A549 (cell line): Measurements from ENCODE around the gene RIN3. TPM values are rescaled to one million over a fixed set of nuclear protein-coding genes. Genes with fewer than 3 reads are reported as not detected.

ENCODE experiments used
- ATAC-seq, 2 experiments: fragments of 200-7000 bp in 1 of 2; fragments of >200 bp in 1 of 2; cut with Nextera tagmentation in 1 of 2; cut with Tn5 transposase in 1 of 2; 3 replicates each; pipeline versions ENCODE4 v1.8.0 to v1.9.1; 2018 to 2020; ENCODE audit warnings: mild to moderate bottlenecking in 1 of 2, moderate library complexity in 1 of 2
- CTCF ChIA-PET: fragments of 300-600 bp; sonication (Branson Sonifier 250); formaldehyde crosslinking; extraction: SDS; loops from one replicate; lab custom pipeline; 2021; ENCODE audit warnings: antibody characterized with exemption, inconsistent platforms; lab: Yijun Ruan, JAX
- POLR2A ChIA-PET: fragments of 350-600 bp; formaldehyde crosslinking; extraction: SDS; loops from one replicate; lab custom pipeline; 2021; ENCODE audit warnings: antibody characterized with exemption, inconsistent platforms; lab: Yijun Ruan, JAX
- DNase-seq, 2 experiments: peaks; one replicate each; pipeline versions ENCODE4 v3.0.0 to v3.0.0-alpha.2; 2011 to 2016; ENCODE audit warnings: low read depth in 1 of 2, low spot score in 1 of 2
- FAIRE-seq: peaks from 2 replicates; lab custom pipeline; 2011; peaks lifted over from hg19 to GRCh38; lab: Jason Lieb, UNC
- H3K27ac ChIP-seq, 2 experiments: fragments of >200 bp; sonication (Bioruptor Twin); formaldehyde crosslinking; 3 replicates each; pipeline ENCODE4 v1.5.1; 2016 to 2017
- H3K4me1 ChIP-seq: fragments of >200 bp; sonication (Bioruptor Twin); formaldehyde crosslinking; 3 replicates; pipeline ENCODE4 v1.6.1; 2016
- H3K4me2 ChIP-seq: fragments of >200 bp; sonication (Bioruptor Twin); formaldehyde crosslinking; 3 replicates; pipeline ENCODE4 v1.6.1; 2016
- H3K4me3 ChIP-seq: fragments of >200 bp; sonication (Bioruptor Twin); formaldehyde crosslinking; 3 replicates; pipeline ENCODE4 v1.5.1; 2016
- H3K9me3 ChIP-seq: fragments of >200 bp; sonication (Bioruptor Twin); formaldehyde crosslinking; 3 replicates; pipeline ENCODE4 v1.6.1; 2016
- BHLHE40 ChIP-seq: IDR thresholded peaks from 2 replicates; pipeline ENCODE4 v1.6.1; 2012; ENCODE audit warnings: low read depth, low read length, inconsistent platforms
- CEBPB ChIP-seq, 2 experiments: fragments of >200 bp in 1 of 2; sonication (Bioruptor Twin) in 1 of 2; formaldehyde crosslinking in 1 of 2; IDR thresholded peaks; 2 replicates each; pipeline ENCODE4 v1.6.1; 2012 to 2016
- CHD2 ChIP-seq: fragments of 150-350 bp; IDR thresholded peaks from 2 replicates; pipeline ENCODE4 v1.6.1; 2014; ENCODE audit warnings: low read length; ENCODE audit not compliant: partially characterized antibody
- CHD4 ChIP-seq: fragments of 200-600 bp; sonication (generic); IDR thresholded peaks from 2 replicates; pipeline ENCODE4 v1.6.1; 2016; ENCODE audit warnings: antibody characterized with exemption, mild to moderate bottlenecking, borderline replicate concordance
- ESRRA ChIP-seq: fragments of 150-350 bp; IDR thresholded peaks from 2 replicates; pipeline ENCODE4 v1.6.1; 2014; ENCODE audit warnings: mild to moderate bottlenecking, low read length, borderline replicate concordance
- HEYL ChIP-seq: fragments of 250-450 bp; sonication (Bioruptor Pico); IDR thresholded peaks from 2 replicates; pipeline ENCODE4 v1.8.0; 2021; ENCODE audit warnings: mild to moderate bottlenecking, moderate library complexity
- HOXA7 ChIP-seq: fragments of 250-450 bp; sonication (Bioruptor Pico); IDR thresholded peaks from 2 replicates; pipeline ENCODE4 v1.5.0; 2020; ENCODE audit warnings: mild to moderate bottlenecking, moderate library complexity
- JUN ChIP-seq, 2 experiments: fragments of >200 bp; sonication (Bioruptor Twin); formaldehyde crosslinking; IDR thresholded peaks; 2 replicates in 1 of 2; 3 replicates in 1 of 2; pipeline ENCODE4 v1.6.1; 2016 to 2017
- JUNB ChIP-seq: fragments of >200 bp; sonication (Bioruptor Twin); formaldehyde crosslinking; IDR thresholded peaks from 2 replicates; pipeline ENCODE4 v1.6.1; 2016
- KDM1A ChIP-seq: fragments of 200-600 bp; sonication (generic); IDR thresholded peaks from 2 replicates; pipeline ENCODE4 v1.6.1; 2016; ENCODE audit warnings: low read depth, mild to moderate bottlenecking
- MAFK ChIP-seq: fragments of 450-650 bp; IDR thresholded peaks from 2 replicates; pipeline ENCODE4 v1.6.1; 2014; ENCODE audit not compliant: partially characterized antibody
- MAZ ChIP-seq: fragments of 150-350 bp; IDR thresholded peaks from 2 replicates; pipeline ENCODE4 v1.6.1; 2014; ENCODE audit warnings: antibody characterized with exemption, low read depth, low read length, borderline replicate concordance
- NFE2L2 ChIP-seq: fragments of 150-350 bp; conservative IDR thresholded peaks from 2 replicates; pipeline ENCODE4 v1.6.1; 2014; ENCODE audit warnings: low read length
- PHF8 ChIP-seq: fragments of 200-600 bp; sonication (generic); IDR thresholded peaks from 2 replicates; pipeline ENCODE4 v1.6.1; 2016; ENCODE audit warnings: low read depth, mild to moderate bottlenecking, antibody characterized with exemption, moderate library complexity, borderline replicate concordance
- POLR2A ChIP-seq: IDR thresholded peaks from 2 replicates; pipeline ENCODE4 v1.6.1; 2012; ENCODE audit warnings: mild to moderate bottlenecking, low read length
- RARB ChIP-seq: fragments of 250-450 bp; sonication (Bioruptor Pico); IDR thresholded peaks from 2 replicates; pipeline ENCODE4 v1.8.0; 2021; ENCODE audit warnings: mild to moderate bottlenecking, moderate library complexity
- RNF2 ChIP-seq: fragments of 200-600 bp; sonication (generic); IDR thresholded peaks from 2 replicates; pipeline ENCODE4 v1.6.1; 2016; ENCODE audit warnings: low read depth, mild to moderate bottlenecking, antibody characterized with exemption, moderate library complexity, borderline replicate concordance
- SREBF2 ChIP-seq: fragments of 450-650 bp; IDR thresholded peaks from 2 replicates; pipeline ENCODE4 v1.6.1; 2014; ENCODE audit warnings: mild to moderate bottlenecking, moderate library complexity
- ZFP36 ChIP-seq: fragments of 450-650 bp; IDR thresholded peaks from 2 replicates; pipeline ENCODE4 v1.6.1; 2014; ENCODE audit warnings: borderline replicate concordance; ENCODE audit not compliant: partially characterized antibody
- WGBS: methylation state at CpG from one replicate; pipeline ENCODE4 v1.1.6; 2017; ENCODE audit errors: missing lambda C conversion rate; 5-methylcytosine and 5-hydroxymethylcytosine counted together
- polyA plus RNA-seq, 4 experiments: library from polyadenylated mRNA; depleted of rRNA in 3 of 4; stranded (reverse); fragments of >200 nt; fragmentation: RNase III in 1 of 4; extraction: RNeasy Plus Mini Kit Qiagen cat#74134 plus additional on column Dnase treatment in 1 of 4; gene quantifications; 2 replicates in 3 of 4; 3 replicates in 1 of 4; pipeline ENCODE4 v1.2.3, GENCODE V29; 2011 to 2017
- TF ChIP-seq, protein P1 (sequence below): fragments of 150-350 bp; IDR thresholded peaks from 2 replicates; pipeline ENCODE4 v1.6.1; 2014; ENCODE audit warnings: low read depth, mild to moderate bottlenecking, low read length
- TF ChIP-seq, protein P2 (sequence below): IDR thresholded peaks from 2 replicates; pipeline ENCODE4 v1.6.1; 2012
- TF ChIP-seq, protein P3 (sequence below): fragments of 250-450 bp; sonication (Bioruptor Pico); IDR thresholded peaks from 2 replicates; pipeline ENCODE4 v1.5.0; 2020; ENCODE audit warnings: low read depth, mild to moderate bottlenecking, moderate library complexity

RIN3 gene
- polyA plus RNA-seq, 2 of the 4 experiments (the other 2 are of a cell fraction), result 5.6 to 14.5 TPM

DNA sequence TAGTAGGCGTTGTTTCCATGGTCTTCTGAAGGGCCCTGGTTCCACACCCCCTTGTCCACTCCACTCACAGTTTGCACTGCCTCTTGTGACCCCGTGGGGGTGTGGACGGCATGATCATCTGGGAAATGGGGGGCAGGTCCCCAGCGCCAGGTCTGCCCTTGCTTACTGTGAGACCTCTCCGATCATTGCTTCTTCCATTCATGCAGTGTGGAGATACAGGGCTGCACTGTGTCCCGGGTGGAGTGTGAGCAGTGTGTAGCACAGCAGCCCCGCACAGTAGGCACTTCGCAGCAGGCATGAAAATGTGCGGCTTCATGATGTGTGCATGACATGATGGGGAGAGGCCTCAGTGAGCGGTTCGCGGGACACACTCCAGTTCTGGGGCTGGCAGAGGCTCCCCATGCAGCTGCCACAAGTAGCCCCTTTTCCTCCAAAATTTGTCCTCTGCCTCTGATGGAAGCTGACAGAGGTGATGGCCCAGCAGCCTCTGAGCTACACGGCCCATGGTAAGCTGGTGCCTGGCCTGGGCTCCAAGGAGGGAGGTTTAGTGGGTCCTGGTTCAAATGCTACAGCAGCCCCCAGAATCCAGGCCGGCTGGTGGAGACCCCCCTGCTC lies 15.0 kb downstream of the RIN3 start:
- no peak overlapping the region for H3K4me3 ChIP-seq
- ChIA-PET CTCF (no interaction called here), POLR2A (no interaction called here)
- H3K4me1 ChIP-seq, result peaks cover 19% of the 10 kb centered on the region; the same call in 2 of the 3 replicates
- no peak for ATAC-seq
- 91% methylated on average over 11 of the region's 14 CpGs for WGBS
- no peaks in the 10 kb centered on the region for H3K9me3 ChIP-seq
- no peak for TF ChIP-seq RNF2
- H3K4me2 ChIP-seq, result no peak overlapping the region
- DNase-seq, result no peak
- FAIRE-seq, result no peak
- no peak overlapping the region for H3K27ac ChIP-seq

DNA sequence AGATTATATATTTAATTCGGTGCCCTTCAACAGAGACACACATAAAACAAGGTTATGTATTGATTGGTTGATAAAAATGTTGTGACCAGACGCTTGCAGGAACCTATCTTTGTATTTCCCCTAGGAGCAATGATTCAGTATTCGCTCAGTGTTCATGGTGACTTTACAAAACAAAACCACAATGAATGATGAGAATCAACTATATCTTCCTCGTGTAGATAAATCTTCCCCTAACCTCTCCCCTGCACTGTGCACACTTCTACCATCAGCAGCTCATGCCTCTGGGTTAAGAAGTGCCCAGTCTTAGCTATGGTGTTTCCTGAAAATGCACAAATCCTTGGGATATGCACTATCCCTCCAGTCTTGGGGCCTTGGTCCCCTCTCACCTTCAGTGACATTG lies 16.3 kb downstream of the RIN3 start:
- H3K9me3 ChIP-seq, result no peaks in the 10 kb centered on the region
- WGBS, result 68% methylated on average over 4 of the region's 4 CpGs
- no peak overlapping the region for H3K27ac ChIP-seq
- ATAC-seq (peak in 1 of 2 experiments; percentile 32; a peak in 1 of 6 replicates), FAIRE-seq (no peak), DNase-seq (no peak)
- peaks cover 18% of the 10 kb centered on the region; the same call in 2 of the 3 replicates for H3K4me1 ChIP-seq
- TF ChIP-seq, protein P1, sequence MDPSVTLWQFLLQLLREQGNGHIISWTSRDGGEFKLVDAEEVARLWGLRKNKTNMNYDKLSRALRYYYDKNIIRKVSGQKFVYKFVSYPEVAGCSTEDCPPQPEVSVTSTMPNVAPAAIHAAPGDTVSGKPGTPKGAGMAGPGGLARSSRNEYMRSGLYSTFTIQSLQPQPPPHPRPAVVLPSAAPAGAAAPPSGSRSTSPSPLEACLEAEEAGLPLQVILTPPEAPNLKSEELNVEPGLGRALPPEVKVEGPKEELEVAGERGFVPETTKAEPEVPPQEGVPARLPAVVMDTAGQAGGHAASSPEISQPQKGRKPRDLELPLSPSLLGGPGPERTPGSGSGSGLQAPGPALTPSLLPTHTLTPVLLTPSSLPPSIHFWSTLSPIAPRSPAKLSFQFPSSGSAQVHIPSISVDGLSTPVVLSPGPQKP, result no peak
- TF ChIP-seq PHF8 (no peak), HEYL (CRISPR knock-in tag) (no peak), ESRRA (no peak), NFE2L2 (no peak), CHD4 (no peak), MAFK (no peak), SREBF2 (no peak), HOXA7 (CRISPR knock-in tag) (no peak), RNF2 (no peak), JUN (IDR thresholded peaks at IDR 0.05) (no peak), RARB (CRISPR knock-in tag) (no peak)
- POLR2A ChIA-PET, result no interaction called here
- no peak overlapping the region for H3K4me3 ChIP-seq
- CTCF ChIA-PET, result no interaction called here
- H3K4me2 ChIP-seq, result no peak overlapping the region

DNA sequence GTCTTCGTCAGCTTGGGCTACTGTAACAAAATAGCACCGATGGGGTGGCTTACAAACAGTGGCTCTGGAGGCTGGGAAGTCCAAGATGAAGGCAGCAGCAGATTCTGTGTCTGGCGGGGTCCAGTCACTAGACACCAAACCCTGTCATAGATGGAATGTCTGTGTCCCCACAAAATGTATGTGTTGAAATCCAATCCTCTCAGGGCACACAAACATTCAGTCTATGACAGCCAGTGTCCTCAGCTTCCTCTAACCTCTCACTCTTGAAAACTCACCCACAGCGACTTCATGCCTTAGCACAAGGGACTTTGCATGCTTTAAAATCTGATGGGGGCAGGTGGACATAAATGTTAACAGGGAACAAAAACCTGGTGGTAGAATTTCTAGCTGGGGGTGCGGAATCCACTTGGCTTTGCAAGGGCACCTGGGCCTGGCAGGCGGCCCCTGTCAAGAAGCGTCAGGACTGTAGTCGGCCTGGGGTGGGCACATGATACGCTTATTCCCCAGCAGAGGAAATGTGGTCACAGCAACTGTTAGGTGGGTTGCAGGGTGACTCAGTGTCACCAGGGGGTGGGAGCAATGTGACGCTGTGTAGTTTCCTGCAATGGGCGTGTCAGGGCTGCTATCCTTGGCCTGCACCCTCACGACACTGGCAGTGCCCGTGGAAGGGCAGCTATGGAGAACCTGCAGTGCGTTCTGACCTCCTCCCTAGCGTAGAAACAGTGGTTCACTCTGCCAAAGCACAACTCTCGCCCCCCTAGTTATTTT lies 17.7 kb downstream of the RIN3 start:
- FAIRE-seq (no peak), ATAC-seq (no peak), DNase-seq (no peak)
- Histone ChIP-seq H3K4me2 (no peak overlapping the region), H3K4me3 (no peak overlapping the region), H3K9me3 (no peaks in the 10 kb centered on the region), H3K4me1 (peaks cover 20% of the 10 kb centered on the region), H3K27ac (no peak overlapping the region)
- 96% methylated on average over 16 of the region's 16 CpGs for WGBS
- TF ChIP-seq CHD2 (no peak), CEBPB (IDR thresholded peaks at IDR 0.05) (no peak), BHLHE40 (no peak), ZFP36 (no peak), MAFK (no peak), POLR2A (no peak), NFE2L2 (no peak), ESRRA (no peak), JUNB (no peak), MAZ (no peak), KDM1A (no peak)
- TF ChIP-seq, protein P2, sequence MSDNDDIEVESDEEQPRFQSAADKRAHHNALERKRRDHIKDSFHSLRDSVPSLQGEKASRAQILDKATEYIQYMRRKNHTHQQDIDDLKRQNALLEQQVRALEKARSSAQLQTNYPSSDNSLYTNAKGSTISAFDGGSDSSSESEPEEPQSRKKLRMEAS, result no peak
- TF ChIP-seq, protein P3, sequence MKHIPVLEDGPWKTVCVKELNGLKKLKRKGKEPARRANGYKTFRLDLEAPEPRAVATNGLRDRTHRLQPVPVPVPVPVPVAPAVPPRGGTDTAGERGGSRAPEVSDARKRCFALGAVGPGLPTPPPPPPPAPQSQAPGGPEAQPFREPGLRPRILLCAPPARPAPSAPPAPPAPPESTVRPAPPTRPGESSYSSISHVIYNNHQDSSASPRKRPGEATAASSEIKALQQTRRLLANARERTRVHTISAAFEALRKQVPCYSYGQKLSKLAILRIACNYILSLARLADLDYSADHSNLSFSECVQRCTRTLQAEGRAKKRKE (CRISPR knock-in tag), result no peak
- POLR2A ChIA-PET, result no interaction called here
- CTCF ChIA-PET, result interaction anchor here (0.6 kb wide), 1 partner anchor 78 kb away, joined by 3 read pairs; no protein-coding TSS in a partner anchor
